Posterior vena cava (tissue), 2 donors: Measurements from ENCODE around the gene STOML2. TPM values are rescaled to one million over a fixed set of nuclear protein-coding genes. Genes with fewer than 3 reads are reported as not detected.

Experiments
- DNase-seq: peaks from one replicate; pipeline ENCODE4 v3.0.0-alpha.2; 2020; ENCODE audit warnings: low spot score
- intact Hi-C, 2 donors: fragments of 100-400 bp; cut with DNase I; formaldehyde crosslinking; loops; one replicate each; pipeline versions ENCODE4 v1.14.1 to v1.14.2; 2022 to 2023
- total RNA-seq, 2 donors: library from RNA; stranded (reverse); fragmentation: NEBNext Ultra II Directional; extraction: Animal tissue kit (Norgen Biotek cat#: 25700); gene quantifications; one replicate each; pipeline ENCODE4 v1.2.1, GENCODE V29; 2021
- donor health status: DM: yes; HTN: yes; CAD: no.
- donor health status: DM: yes; HTN: yes; CAD: no.

Gene STOML2
- total RNA-seq, 2 donors from 2014 or later, result 67.9 to 71.6 TPM

GRCh38 chr9:35110327-35110761, 7.4 kb upstream of the STOML2 start:
- DNase-seq, result peak; percentile 67
- intact Hi-C loops, result loop anchor here in 1 of 2 donors (10.0 kb wide), 2 partner anchors 364 to 444 kb away; no protein-coding TSS in a partner anchor

- intact Hi-C loops, result loop anchor here in 1 of 2 donors (10.0 kb wide), 1 partner anchor 736 kb away; no protein-coding TSS in a partner anchor
- peak; percentile 73 for DNase-seq
Measured at GRCh38 chr9:35108946-35109575, 6.1 kb upstream of the STOML2 start.

GRCh38 chr9:35108461-35108860, 5.5 kb upstream of the STOML2 start:
- intact Hi-C loops, result loop anchor here in 1 of 2 donors (10.0 kb wide), 1 partner anchor 736 kb away; no protein-coding TSS in a partner anchor
- DNase-seq, result peak; percentile 30

GRCh38 chr9:35107297-35108290, 4.7 kb upstream of the STOML2 start:
- intact Hi-C loops, result loop anchor here in 1 of 2 donors (10.0 kb wide), 1 partner anchor 737 kb away; no protein-coding TSS in a partner anchor
- DNase-seq, result peak; percentile 70

- DNase-seq, result peak; percentile 30
- intact Hi-C loops, result loop anchor here (1.0 to 10.0 kb wide), 2 partner anchors 32 to 738 kb away; no protein-coding TSS in a partner anchor
Measured at GRCh38 chr9:35106343-35106730, 3.4 kb upstream of the STOML2 start.

GRCh38 chr9:35105571-35106342, 2.8 kb upstream of the STOML2 start:
- DNase-seq, result peak; percentile 65
- intact Hi-C loops, result loop anchor here (1.0 to 10.0 kb wide), 2 partner anchors 33 to 739 kb away; no protein-coding TSS in a partner anchor

- peak; percentile 81 for DNase-seq
- intact Hi-C loops, result loop anchor here in 1 of 2 donors (10.0 kb wide), 1 partner anchor 740 kb away; no protein-coding TSS in a partner anchor
Measured at GRCh38 chr9:35105126-35105525, 2.2 kb upstream of the STOML2 start.

- intact Hi-C loops, result loop anchor here in 1 of 2 donors (10.0 kb wide), 1 partner anchor 740 kb away; no protein-coding TSS in a partner anchor
- DNase-seq, result peak; percentile 15
Measured at GRCh38 chr9:35104586-35104985, 1.7 kb upstream of the STOML2 start.

GRCh38 chr9:35103660-35104191, 795 bp upstream of the STOML2 start:
- intact Hi-C loops, result loop anchor here in 1 of 2 donors (10.0 kb wide), 1 partner anchor 741 kb away; no protein-coding TSS in a partner anchor
- no peak for DNase-seq

GRCh38 chr9:35102465-35102768, 514 bp downstream of the STOML2 start:
- intact Hi-C loops, result loop anchor here in 1 of 2 donors (10.0 kb wide), 1 partner anchor 742 kb away; no protein-coding TSS in a partner anchor
- DNase-seq, result no peak

GRCh38 chr9:35097573-35097972, 5.4 kb downstream of the STOML2 start:
- DNase-seq, result no peak
- intact Hi-C loops, result no loop called here

GRCh38 chr9:35096035-35096849, 6.7 kb downstream of the STOML2 start, which contains the start of gene PIGO:
TSS of gene PIGO (minus strand) at chr9:35096591. CDS start at chr9:35095565, 1,026 bp downstream.
- intact Hi-C loops, result no loop called here
- peak; percentile 97 for DNase-seq

- intact Hi-C loops, result loop anchor here in 1 of 2 donors (5.0 kb wide), 1 partner anchor 189 kb away; no protein-coding TSS in a partner anchor
Measured at GRCh38 chr9:35091536-35091935, 11.4 kb downstream of the STOML2 start.

GRCh38 chr9:35089434-35089833, 13.5 kb downstream of the STOML2 start:
- intact Hi-C loops, result loop anchor here in 1 of 2 donors (10.0 kb wide), 1 partner anchor 1185 kb away; no protein-coding TSS in a partner anchor
- DNase-seq, result no peak

More at GRCh38 chr9:35091536-35091935, 11.4 kb downstream of the STOML2 start:
- no peak for DNase-seq

GRCh38 chr9:35085078-35085477, 17.9 kb downstream of the STOML2 start:
- DNase-seq, result no peak
- intact Hi-C loops, result loop anchor here in 1 of 2 donors (10.0 kb wide), 1 partner anchor 1190 kb away; no protein-coding TSS in a partner anchor

GRCh38 chr9:35079426-35080341, 23.2 kb downstream of the STOML2 start, which contains the start of gene FANCG:
TSS of gene FANCG (minus strand) at chr9:35079942. CDS start at chr9:35079524, 418 bp downstream.
- peak; percentile 97 for DNase-seq
- intact Hi-C loops, result loop anchor here in 1 of 2 donors (10.0 kb wide), 1 partner anchor 1195 kb away; no protein-coding TSS in a partner anchor
